Measurements from ENCODE around the gene RNF38. TPM values are rescaled to one million over a fixed set of nuclear protein-coding genes. Genes with fewer than 3 reads are reported as not detected.

The RNF38 gene
- total RNA-seq, 1 experiment from 2014 or later, result 60.2 TPM

GRCh38 chr9:36325081-36325828, 74.8 kb downstream of the RNF38 start:
- Histone ChIP-seq H4K20me1 (ENCODE audit: control insufficient read depth, insufficient read depth, insufficient read length) (no peaks in the 10 kb centered on the region), H2AFZ (ENCODE audit: low read length) (no peak overlapping the region), H3K9ac (ENCODE audit: extremely low read depth, insufficient read length, low read length) (no peak overlapping the region), H4K8ac (replicated peaks; ENCODE audit: insufficient read length, low read depth, low read length) (no peak overlapping the region), H3K79me2 (ENCODE audit: insufficient read depth, low read length) (no peaks in the 10 kb centered on the region), H3K27ac (ENCODE audit: insufficient read length, low read depth, low read length) (no peak overlapping the region), H2BK120ac (ENCODE audit: low read depth, low read length, poor library complexity, severe bottlenecking) (no peak overlapping the region), H4K91ac (ENCODE audit: insufficient read length, low read depth, low read length) (no peak overlapping the region), H3K14ac (ENCODE audit: insufficient read depth, low read length) (no peak overlapping the region), H3K56ac (ENCODE audit: insufficient read length, low read depth, low read length) (no peak overlapping the region), H2BK20ac (ENCODE audit: low read depth, low read length, poor library complexity, severe bottlenecking) (no peak overlapping the region), H3K18ac (ENCODE audit: insufficient read length, low read depth, low read length) (no peak overlapping the region), H3K27me3 (ENCODE audit: insufficient read depth, low read length) (no peaks in the 10 kb centered on the region), H4K5ac (ENCODE audit: insufficient read length, low read depth, low read length) (no peak overlapping the region), H3K79me1 (ENCODE audit: insufficient read depth, low read depth, low read length, poor library complexity, severe bottlenecking) (no peaks in the 10 kb centered on the region), H2BK12ac (ENCODE audit: insufficient read length, low read depth, low read length) (no peak overlapping the region), H3K23ac (ENCODE audit: insufficient read length, low read depth, low read length) (no peak overlapping the region), H2BK5ac (ENCODE audit: insufficient read length, low read length) (no peak overlapping the region), H2BK15ac (ENCODE audit: low read depth, low read length) (no peak overlapping the region), H3K23me2 (ENCODE audit: insufficient read length, low read depth, low read length, poor library complexity, severe bottlenecking) (no peaks in the 10 kb centered on the region), H3K4ac (ENCODE audit: low read depth, low read length) (no peak overlapping the region), H3K4me2 (ENCODE audit: insufficient read depth, insufficient read length, low read length) (no peak overlapping the region), H3K4me1 (ENCODE audit: insufficient read depth, low read length) (no peaks in the 10 kb centered on the region), H2AK5ac (ENCODE audit: insufficient read length, low read length) (no peak overlapping the region), H3T11ph (ENCODE audit: low read length) (no peak overlapping the region), H3K9me3 (ENCODE audit: control insufficient read depth, low read depth, low read length) (no peaks in the 10 kb centered on the region)
- TF ChIP-seq CTCF (conservative IDR thresholded peaks at IDR 0.05), result no peak
- H3K27ac Mint-ChIP-seq, result no peak overlapping the region; a peak in 2 of 7 replicates
- H3K4me3 Mint-ChIP-seq, result no peak overlapping the region
- no CpG with 5 or more reads among the region's 24 CpGs for WGBS (ENCODE audit: extremely low coverage, insufficient read length, low lambda C conversion rate)
- H3K27me3 Mint-ChIP-seq (ENCODE audit: low read depth), result no peaks in the 10 kb centered on the region; the same call in 1 of the 2 replicates
- H3K4me1 Mint-ChIP-seq, result no peaks in the 10 kb centered on the region; a peak in 1 of 4 replicates
- DNase-seq, result no peak
- H3K9me3 Mint-ChIP-seq, result no peaks in the 10 kb centered on the region
- no peaks in the 10 kb centered on the region; a peak in 1 of 7 replicates for H3K36me3 Mint-ChIP-seq (ENCODE audit: insufficient read depth in 1 of 3, low read depth in 3 of 3)
